Stimulated activated CD4-positive, alpha-beta T cell treated with anti-CD3 and anti-CD28 coated beads, Interleukin-2, amount 100 ng/mL, for 48 hours (primary cell): ENCODE data around the gene PICK1.
A peak's percentile ranks its signal among the peaks of the same experiment; 100 is the strongest.

Experiments
- DNase-seq, 2 donors: peaks; one replicate each; pipeline ENCODE4 v3.0.0-alpha.2; 2020

Gene PICK1

GRCh38 chr22:38051261-38051660 lies 5.9 kb upstream of the PICK1 start:
- no peak for DNase-seq

- peak; percentile 70 to 75 for DNase-seq
Observed at GRCh38 chr22:38051900-38052862, 5.0 kb upstream of the PICK1 start.

GRCh38 chr22:38062791-38063190 lies 5.6 kb downstream of the PICK1 start:
- DNase-seq = no peak

- no peak for DNase-seq
Observed at GRCh38 chr22:38065539-38065938, 8.3 kb downstream of the PICK1 start.

GRCh38 chr22:38066381-38067027 lies 9.3 kb downstream of the PICK1 start:
- DNase-seq = no peak

GRCh38 chr22:38067028-38067415 lies 9.8 kb downstream of the PICK1 start:
- no peak for DNase-seq

GRCh38 chr22:38067761-38068360 lies 10.7 kb downstream of the PICK1 start:
- no peak for DNase-seq

GRCh38 chr22:38068641-38069371 lies 11.6 kb downstream of the PICK1 start:
- DNase-seq = no peak

GRCh38 chr22:38069372-38070249 lies 12.4 kb downstream of the PICK1 start:
- no peak for DNase-seq

- DNase-seq = no peak
Observed at GRCh38 chr22:38070250-38070921, 13.2 kb downstream of the PICK1 start.

- no peak for DNase-seq
Observed at GRCh38 chr22:38071421-38072321, 14.5 kb downstream of the PICK1 start.

GRCh38 chr22:38072322-38073149 lies 15.3 kb downstream of the PICK1 start:
- no peak for DNase-seq

- no peak for DNase-seq
Observed at GRCh38 chr22:38073150-38074130, 16.2 kb downstream of the PICK1 start.

GRCh38 chr22:38074181-38075104 lies 17.2 kb downstream of the PICK1 start:
- DNase-seq = no peak

GRCh38 chr22:38075105-38075825 lies 18.1 kb downstream of the PICK1 start:
- DNase-seq = no peak

GRCh38 chr22:38075961-38076360 lies 18.8 kb downstream of the PICK1 start:
- DNase-seq = no peak
